ENCODE data around the gene LDB2.

GRCh38 chr4:16691450-16691849 lies 207.0 kb downstream of the LDB2 start:
- no peak for TF ChIP-seq CTCF (IDR thresholded peaks at IDR 0.05)
- TF ChIP-seq POLR2A (IDR thresholded peaks at IDR 0.05), result no peak
- TF ChIP-seq POLR2AphosphoS5 (IDR thresholded peaks at IDR 0.05), result no peak

All from breast epithelium (tissue), 3 donors.